ENCODE measurements around the gene CDH23. TPM values are rescaled to one million over a fixed set of nuclear protein-coding genes. Genes with fewer than 3 reads are reported as not detected.
A peak's percentile ranks its signal among the peaks of the same experiment; 100 is the strongest.

Gene CDH23
- total RNA-seq, 2 experiments from 2014 or later: 0.16 to 0.61 TPM

DNA sequence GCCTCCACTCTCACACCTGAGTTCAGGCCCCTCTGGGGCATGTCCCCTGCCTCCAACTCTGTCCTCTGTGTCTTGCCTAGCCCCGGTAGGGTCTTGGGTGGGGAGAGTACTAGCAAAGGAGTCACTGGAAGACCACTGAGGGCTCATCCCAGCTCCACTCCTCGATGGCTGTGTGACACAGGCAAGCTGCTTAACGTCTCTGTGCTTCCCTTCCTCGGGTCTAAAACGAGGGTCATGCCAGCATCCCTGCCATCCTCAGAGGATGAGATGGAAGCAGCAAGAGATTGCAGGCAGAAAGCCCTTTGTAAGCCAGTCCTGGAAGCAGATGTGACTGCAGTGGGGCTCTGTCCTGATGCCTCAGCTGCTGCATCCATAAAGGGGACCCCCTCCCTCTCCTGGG lies 338.1 kb downstream of the CDH23 start:
- Mint-ChIP-seq H3K27ac (peak overlapping the region; percentile 84), H3K4me1 (peaks cover 78% of the 10 kb centered on the region), H3K36me3 (no peaks in the 10 kb centered on the region), H3K9me3 (ENCODE audit: low read depth) (no peaks in the 10 kb centered on the region), H3K27me3 (no peaks in the 10 kb centered on the region), H3K4me3 (no peak overlapping the region)
- no peak for DNase-seq
- no peak for ATAC-seq
- CTCF ChIA-PET: interaction anchor here (0.6 to 4.8 kb wide), 4 partner anchors 8 to 1564 kb away, joined by 3 to 27 read pairs (median 6); partner anchors contain the start of gene VSIR

DNA sequence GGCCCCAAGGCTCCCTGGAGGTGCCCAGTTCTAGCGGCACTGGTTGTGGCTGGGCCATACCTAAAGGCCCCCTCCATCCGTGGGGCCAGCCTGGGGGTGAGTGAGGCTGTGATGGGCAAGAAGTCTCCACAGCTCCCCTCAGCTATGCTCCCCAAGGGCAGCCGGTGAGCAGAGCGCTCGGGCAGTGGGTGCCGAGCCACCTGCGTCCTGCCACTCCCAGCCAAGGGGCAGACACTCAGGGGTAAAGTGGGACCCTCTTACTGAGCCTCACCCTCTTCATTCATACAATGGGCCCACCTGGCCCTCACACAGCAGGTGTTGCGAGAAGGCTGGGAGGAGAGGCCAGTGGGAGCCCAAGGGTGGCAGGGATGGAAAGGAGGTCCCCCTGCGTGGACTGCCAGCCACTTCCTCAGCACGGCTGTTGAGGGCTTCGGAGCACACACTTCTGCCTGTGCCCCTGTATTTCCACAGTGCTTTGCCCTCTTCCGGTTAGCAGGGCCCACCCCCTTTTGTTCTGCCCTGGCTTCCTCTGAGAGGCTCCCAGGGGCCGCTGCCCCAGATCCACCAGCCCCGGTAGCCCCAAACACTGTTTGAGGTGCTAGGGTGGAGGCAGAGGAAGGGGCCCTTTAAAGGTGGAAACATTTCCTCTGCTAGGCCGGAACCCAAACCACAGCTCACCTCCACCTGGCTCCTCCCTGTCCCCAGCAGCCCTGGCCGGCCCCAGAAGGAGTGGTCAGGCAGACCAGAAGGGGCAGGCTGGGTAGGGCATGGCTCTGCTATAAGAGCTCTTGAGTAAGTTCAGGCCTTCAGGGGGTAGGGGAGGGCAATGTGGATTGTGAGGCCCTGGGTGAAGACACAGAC lies 339.2 kb downstream of the CDH23 start:
- Mint-ChIP-seq H3K36me3 (no peaks in the 10 kb centered on the region), H3K27ac (peak overlapping the region; percentile 84), H3K4me3 (peak overlapping the region; percentile 21), H3K4me1 (peaks cover 78% of the 10 kb centered on the region), H3K9me3 (ENCODE audit: low read depth) (no peaks in the 10 kb centered on the region), H3K27me3 (no peaks in the 10 kb centered on the region)
- ATAC-seq (peak; percentile 78), DNase-seq (peak; percentile 79)
- CTCF ChIA-PET: interaction anchor here (0.5 to 4.8 kb wide), 7 partner anchors 10 to 163 kb away, joined by 4 to 27 read pairs (median 5); partner anchors contain the start of gene VSIR

DNA sequence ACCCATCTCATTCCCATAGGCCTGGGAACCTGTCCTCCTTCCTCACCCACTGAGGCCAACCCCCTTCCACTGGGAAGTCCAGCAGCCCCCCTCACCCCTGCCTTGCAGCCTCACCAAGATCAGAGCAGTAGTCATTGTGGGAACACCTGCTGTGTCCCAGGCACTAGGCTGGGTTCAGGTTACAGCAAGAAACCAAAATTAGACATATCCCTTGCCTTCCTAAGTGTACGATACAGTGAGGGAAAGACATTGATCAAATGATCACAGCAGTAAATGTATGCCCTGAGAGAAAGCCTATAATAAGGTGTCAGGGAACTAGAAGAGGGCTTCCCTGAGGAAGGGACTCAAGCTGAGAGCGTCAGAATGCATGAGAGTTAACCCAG lies 339.8 kb downstream of the CDH23 start:
- peak overlapping the region; percentile 84 for H3K27ac Mint-ChIP-seq
- peak; percentile 14 for ATAC-seq
- H3K4me3 Mint-ChIP-seq: no peak overlapping the region
- no peaks in the 10 kb centered on the region for H3K9me3 Mint-ChIP-seq (ENCODE audit: low read depth)
- no peaks in the 10 kb centered on the region for H3K36me3 Mint-ChIP-seq
- peaks cover 78% of the 10 kb centered on the region for H3K4me1 Mint-ChIP-seq
- H3K27me3 Mint-ChIP-seq: no peaks in the 10 kb centered on the region
- CTCF ChIA-PET: interaction anchor here (1.1 to 4.8 kb wide), 5 partner anchors 10 to 36 kb away, joined by 5 to 27 read pairs (median 9); partner anchors contain the start of gene VSIR
- DNase-seq: no peak

DNA sequence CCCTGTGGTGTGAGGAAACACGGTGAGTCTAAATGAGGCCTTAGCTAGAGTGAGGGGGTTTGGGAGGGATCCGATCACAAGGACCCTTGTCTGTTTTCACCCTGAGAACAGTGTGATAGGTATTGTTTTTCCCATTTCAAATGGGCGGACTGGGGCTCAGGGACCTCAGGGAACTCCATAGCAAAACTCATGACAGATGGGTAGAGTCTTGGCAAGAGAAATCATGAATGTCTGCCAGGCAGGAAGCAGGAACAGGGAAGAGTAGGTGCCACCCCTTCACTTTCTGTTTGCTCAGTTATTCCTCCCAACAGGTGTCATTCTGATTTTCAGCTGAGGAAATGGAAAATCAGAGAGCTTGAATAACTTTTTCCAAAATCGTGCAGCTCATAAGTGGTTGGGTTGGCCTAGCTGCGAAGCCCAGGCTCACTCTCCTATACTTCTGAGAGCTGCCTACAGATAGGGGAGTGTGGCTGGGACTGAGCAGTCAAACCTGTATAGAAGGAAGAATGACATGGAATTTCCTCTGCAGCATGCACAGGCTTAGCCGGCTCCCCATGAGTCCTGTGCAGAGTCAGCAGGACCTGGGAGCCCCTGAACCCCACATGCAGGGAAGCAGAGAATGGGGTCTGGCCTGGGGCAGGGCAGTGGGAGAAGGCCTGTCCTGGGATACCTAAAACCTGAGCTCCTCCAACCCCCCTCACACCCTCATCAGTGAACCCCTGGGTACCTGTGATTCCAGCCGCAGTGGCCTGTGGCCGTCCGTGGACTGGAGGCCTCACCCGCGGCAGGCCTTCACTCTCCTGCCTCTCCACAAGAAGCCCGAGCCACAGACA lies 340.5 kb downstream of the CDH23 start:
- ATAC-seq: no peak
- no peaks in the 10 kb centered on the region for H3K27me3 Mint-ChIP-seq

DNA sequence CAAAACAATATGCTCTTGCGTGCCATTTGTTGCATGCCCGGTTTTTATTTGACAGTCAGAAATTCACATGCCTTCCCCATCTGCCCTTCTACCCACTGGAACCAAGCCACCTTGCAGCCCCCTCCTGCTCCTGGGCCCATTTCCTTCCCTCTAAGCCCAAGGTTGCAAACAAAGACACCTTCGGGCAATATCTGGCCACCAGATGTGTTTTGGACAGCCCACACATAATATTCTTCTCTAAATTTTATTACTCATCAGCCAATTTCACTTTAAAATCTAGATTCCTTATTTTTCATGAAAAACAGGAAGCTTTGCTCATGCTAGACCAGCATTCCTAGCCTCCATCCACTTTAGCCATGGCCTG lies 341.1 kb downstream of the CDH23 start:
- no peaks in the 10 kb centered on the region for H3K36me3 Mint-ChIP-seq
- H3K4me3 Mint-ChIP-seq: no peak overlapping the region
- DNase-seq (no peak), ATAC-seq (no peak)
- no peak overlapping the region for H3K27ac Mint-ChIP-seq
- peaks cover 78% of the 10 kb centered on the region for H3K4me1 Mint-ChIP-seq
- CTCF ChIA-PET: interaction anchor here (1.4 to 4.8 kb wide), 4 partner anchors 11 to 36 kb away, joined by 4 to 27 read pairs (median 10); partner anchors contain the start of gene VSIR
- no peaks in the 10 kb centered on the region for H3K27me3 Mint-ChIP-seq
- no peaks in the 10 kb centered on the region for H3K9me3 Mint-ChIP-seq (ENCODE audit: low read depth)

More for the DNA sequence above, 340.5 kb downstream of the CDH23 start:
- Mint-ChIP-seq H3K4me1 (peaks cover 78% of the 10 kb centered on the region), H3K27ac (peak overlapping the region; percentile 84), H3K4me3 (no peak overlapping the region), H3K9me3 (ENCODE audit: low read depth) (no peaks in the 10 kb centered on the region), H3K36me3 (no peaks in the 10 kb centered on the region)
- DNase-seq: no peak
- CTCF ChIA-PET: interaction anchor here (1.1 to 4.8 kb wide), 5 partner anchors 11 to 36 kb away, joined by 4 to 27 read pairs (median 7); partner anchors contain the start of gene VSIR

DNA sequence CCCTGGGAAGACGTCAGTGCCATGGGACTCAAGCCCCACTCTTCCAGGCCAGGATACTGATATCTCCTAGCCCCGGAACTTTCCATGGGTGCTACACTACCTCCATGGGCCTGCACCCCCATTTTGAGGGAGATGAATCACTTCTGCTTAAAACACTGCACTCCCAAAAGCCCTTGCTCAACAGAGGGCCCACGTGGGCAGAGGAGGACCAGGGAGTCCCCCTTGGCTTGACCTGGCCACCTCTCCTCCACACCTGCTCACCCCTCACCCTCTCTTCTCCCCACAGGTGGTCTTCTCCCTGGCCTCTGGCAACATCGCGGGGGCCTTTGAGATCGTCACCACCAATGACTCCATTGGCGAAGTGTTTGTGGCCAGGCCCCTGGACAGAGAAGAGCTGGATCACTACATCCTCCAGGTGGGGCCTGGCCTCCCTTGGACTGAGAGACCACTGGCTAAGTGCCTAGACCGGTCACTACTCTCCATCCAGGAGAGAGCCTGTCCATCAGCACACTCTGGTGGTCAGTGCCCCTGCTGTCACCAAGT lies 342.7 kb downstream of the CDH23 start:
- ATAC-seq (no peak), DNase-seq (no peak)
- H3K4me1 Mint-ChIP-seq: peaks cover 82% of the 10 kb centered on the region
- no peak overlapping the region for H3K27ac Mint-ChIP-seq
- no peaks in the 10 kb centered on the region for H3K27me3 Mint-ChIP-seq
- H3K36me3 Mint-ChIP-seq: no peaks in the 10 kb centered on the region
- CTCF ChIA-PET: interaction anchor here (0.8 to 5.0 kb wide), 4 partner anchors 8 to 15 kb away, joined by 3 to 40 read pairs (median 32); no protein-coding TSS in a partner anchor
- no peak overlapping the region for H3K4me3 Mint-ChIP-seq
- no peaks in the 10 kb centered on the region for H3K9me3 Mint-ChIP-seq (ENCODE audit: low read depth)

DNA sequence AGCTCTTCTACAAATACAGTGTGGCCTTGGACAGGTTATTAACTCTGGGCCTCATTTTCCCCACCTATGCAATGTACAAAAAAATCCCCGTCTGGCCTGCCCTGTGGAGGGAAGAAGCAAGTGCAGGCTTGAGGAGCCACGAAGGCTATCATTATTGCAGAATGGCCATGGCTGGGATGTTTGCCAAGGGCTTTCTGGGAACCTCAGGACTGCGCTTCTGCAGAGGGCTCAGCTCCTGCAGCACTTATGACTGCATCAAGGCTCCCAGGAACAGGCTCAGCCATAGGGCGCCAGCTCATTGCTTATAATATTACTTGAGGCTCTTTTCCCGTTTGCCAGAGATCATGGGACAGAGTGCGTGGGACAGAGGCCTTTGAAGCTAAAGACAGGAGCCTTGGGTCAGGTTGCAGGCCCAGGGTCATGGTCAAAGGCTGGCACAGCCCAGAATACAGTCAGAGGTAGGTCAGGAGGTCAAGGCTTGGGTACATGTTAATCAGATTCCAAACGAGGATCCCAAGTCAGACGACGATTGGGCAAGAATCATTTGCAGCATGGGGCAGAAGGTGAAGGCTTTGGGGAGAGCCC lies 343.4 kb downstream of the CDH23 start:
- no peak overlapping the region for H3K4me3 Mint-ChIP-seq

DNA sequence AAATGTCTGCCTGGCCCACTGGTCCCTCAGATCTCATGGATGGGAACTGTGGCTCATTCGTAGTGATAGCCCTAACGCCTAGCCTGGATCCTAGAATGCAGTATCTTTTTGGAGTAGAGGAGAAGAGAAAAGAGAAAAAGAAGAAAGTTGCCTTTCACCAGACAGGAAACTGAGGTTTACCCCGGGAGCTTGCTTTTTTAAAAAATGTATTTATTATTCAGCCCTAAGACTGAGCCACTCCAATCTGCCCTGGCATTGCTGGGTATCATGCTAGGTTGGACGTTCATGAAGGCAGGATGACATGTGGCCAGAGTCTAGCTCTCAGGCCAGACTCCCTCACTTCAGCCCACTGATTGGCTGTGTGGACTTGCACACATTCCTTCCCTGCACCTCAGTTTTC lies 344.3 kb downstream of the CDH23 start:
- CTCF ChIA-PET: interaction anchor here (0.8 to 5.0 kb wide), 11 partner anchors 8 to 73 kb away, joined by 3 to 40 read pairs (median 10); partner anchors contain the start of gene VSIR
- no peaks in the 10 kb centered on the region for H3K36me3 Mint-ChIP-seq
- peaks cover 78% of the 10 kb centered on the region for H3K4me1 Mint-ChIP-seq
- DNase-seq (no peak), ATAC-seq (no peak)
- no peaks in the 10 kb centered on the region for H3K9me3 Mint-ChIP-seq (ENCODE audit: low read depth)
- no peaks in the 10 kb centered on the region for H3K27me3 Mint-ChIP-seq
- H3K4me3 Mint-ChIP-seq: no peak overlapping the region
- H3K27ac Mint-ChIP-seq: peak overlapping the region; percentile 44

More for the DNA sequence above, 343.4 kb downstream of the CDH23 start:
- H3K27ac Mint-ChIP-seq: peak overlapping the region; percentile 4
- peaks cover 79% of the 10 kb centered on the region for H3K4me1 Mint-ChIP-seq
- ATAC-seq (no peak), DNase-seq (no peak)
- CTCF ChIA-PET: interaction anchor here (0.8 to 5.0 kb wide), 5 partner anchors 9 to 32 kb away, joined by 3 to 40 read pairs (median 35); partner anchors contain the start of gene VSIR
- H3K36me3 Mint-ChIP-seq: no peaks in the 10 kb centered on the region
- no peaks in the 10 kb centered on the region for H3K9me3 Mint-ChIP-seq (ENCODE audit: low read depth)
- no peaks in the 10 kb centered on the region for H3K27me3 Mint-ChIP-seq

DNA sequence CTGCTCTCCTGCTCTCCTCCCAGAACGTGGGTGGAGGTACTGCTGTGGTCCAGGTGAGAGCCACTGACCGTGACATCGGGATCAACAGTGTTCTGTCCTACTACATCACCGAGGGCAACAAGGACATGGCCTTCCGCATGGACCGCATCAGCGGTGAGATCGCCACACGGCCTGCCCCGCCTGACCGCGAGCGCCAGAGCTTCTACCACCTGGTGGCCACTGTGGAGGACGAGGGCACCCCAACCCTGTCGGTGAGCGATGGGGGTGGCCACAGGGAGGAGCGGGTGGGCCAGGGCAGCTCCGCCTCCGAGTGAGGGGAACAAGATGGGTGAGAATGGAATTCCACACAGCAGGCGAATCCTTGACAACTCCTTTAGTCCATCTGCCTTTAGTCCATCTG lies 345.0 kb downstream of the CDH23 start:
- CTCF ChIA-PET: interaction anchor here (0.9 to 5.0 kb wide), 12 partner anchors 10 to 72 kb away, joined by 3 to 40 read pairs (median 9); partner anchors contain the start of gene VSIR
- ATAC-seq (no peak), DNase-seq (no peak)
- peaks cover 78% of the 10 kb centered on the region for H3K4me1 Mint-ChIP-seq
- no peaks in the 10 kb centered on the region for H3K27me3 Mint-ChIP-seq
- no peak overlapping the region for H3K4me3 Mint-ChIP-seq
- peak overlapping the region; percentile 78 for H3K27ac Mint-ChIP-seq
- H3K36me3 Mint-ChIP-seq: no peaks in the 10 kb centered on the region
- no peaks in the 10 kb centered on the region for H3K9me3 Mint-ChIP-seq (ENCODE audit: low read depth)

DNA sequence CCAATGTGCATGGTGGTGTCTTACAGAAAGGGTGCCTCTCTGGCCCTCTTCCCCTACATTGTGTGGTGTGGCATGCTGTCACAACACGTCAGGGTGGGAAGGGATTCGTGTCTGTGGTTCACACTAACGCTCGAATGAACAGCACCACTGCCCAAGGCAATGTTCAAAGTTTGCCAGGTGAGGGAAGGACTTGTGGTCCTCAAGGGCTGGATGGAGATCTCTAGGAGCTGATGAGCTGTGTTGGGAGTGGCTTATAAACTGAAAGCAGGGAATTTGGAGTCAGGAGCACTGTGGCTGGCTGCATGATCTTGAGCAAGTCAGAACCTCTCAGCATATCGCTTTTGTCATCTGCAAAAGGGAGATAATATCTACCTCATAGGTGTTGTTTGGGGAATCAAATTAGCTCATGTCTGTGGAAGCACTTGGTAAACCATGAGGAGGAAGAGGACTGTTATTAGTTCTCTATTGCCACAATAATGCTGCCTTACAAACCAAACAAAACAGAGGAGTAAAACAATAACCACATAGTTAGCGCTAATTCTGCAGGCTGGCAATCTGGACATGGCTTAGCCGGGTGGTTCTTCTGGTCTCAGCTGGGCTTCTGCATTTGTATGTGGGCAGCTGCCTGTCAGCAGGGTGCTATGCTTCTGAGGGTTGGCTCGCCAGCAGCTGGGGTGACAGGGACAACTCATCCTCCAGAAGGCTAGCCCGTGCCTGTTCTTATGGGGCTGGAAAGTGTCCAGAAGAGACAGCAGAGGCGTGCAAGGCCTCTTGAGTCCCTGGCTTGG lies 345.8 kb downstream of the CDH23 start:
- H3K36me3 Mint-ChIP-seq: no peaks in the 10 kb centered on the region
- ATAC-seq: peak; percentile 45
- H3K27me3 Mint-ChIP-seq: no peaks in the 10 kb centered on the region
- H3K4me1 Mint-ChIP-seq: peaks cover 78% of the 10 kb centered on the region
- peak; percentile 70 for DNase-seq
- H3K9me3 Mint-ChIP-seq (ENCODE audit: low read depth): no peaks in the 10 kb centered on the region
- H3K4me3 Mint-ChIP-seq: peak overlapping the region; percentile 4
- peak overlapping the region; percentile 78 for H3K27ac Mint-ChIP-seq
- CTCF ChIA-PET: interaction anchor here (1.2 to 5.0 kb wide), 11 partner anchors 10 to 70 kb away, joined by 3 to 40 read pairs (median 10); partner anchors contain the start of gene VSIR

DNA sequence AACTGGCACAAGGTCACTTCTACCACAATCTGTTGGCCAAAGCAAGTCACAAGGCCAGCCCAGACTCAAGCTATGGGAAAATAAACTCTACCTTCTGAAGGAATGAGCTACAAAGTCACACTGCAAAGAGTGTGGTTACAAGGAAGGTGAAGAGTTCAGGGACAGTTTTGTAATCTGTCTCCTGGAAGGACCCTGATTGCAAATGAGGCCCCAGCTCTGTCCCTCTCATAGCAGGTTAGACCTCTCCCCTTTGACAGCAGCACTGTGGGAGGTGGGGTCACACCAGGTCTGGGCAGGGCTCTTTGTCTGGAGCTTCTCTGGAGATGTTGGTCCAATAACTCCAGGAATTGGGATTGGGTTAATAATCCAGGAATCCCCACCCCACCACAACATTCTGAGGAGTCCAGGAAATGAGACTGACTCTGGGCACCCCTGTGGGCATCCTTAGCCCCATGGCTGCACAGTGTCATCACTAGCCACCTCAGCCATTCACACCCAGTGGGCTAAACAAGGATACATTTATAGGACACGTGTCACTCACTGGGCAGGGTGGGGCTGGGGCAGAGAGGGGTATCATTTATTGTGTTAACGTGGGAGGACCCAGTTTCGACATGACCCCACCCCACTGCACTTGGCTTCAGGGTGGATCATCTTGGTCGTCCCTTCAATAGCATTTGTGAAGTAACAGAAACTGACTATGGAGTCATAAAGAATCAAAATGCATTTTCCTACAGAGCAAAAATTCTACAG lies 346.5 kb downstream of the CDH23 start:
- ATAC-seq: no peak
- no peak for DNase-seq
- Mint-ChIP-seq H3K27ac (peak overlapping the region; percentile 78), H3K36me3 (no peaks in the 10 kb centered on the region), H3K4me3 (no peak overlapping the region), H3K4me1 (peaks cover 80% of the 10 kb centered on the region), H3K9me3 (ENCODE audit: low read depth) (no peaks in the 10 kb centered on the region), H3K27me3 (no peaks in the 10 kb centered on the region)
- CTCF ChIA-PET: interaction anchor here (1.2 to 5.0 kb wide), 11 partner anchors 9 to 69 kb away, joined by 3 to 40 read pairs (median 10); partner anchors contain the start of gene VSIR
